ENCODE data around the gene SETD2.
A peak's percentile ranks its signal among the peaks of the same experiment; 100 is the strongest.
"Not testable (repeated sequence)": the region's sequence is repeated elsewhere in the genome, so short reads cannot be mapped to it uniquely, and the experiment has no call there.

The SETD2 gene

GRCh38 chr3:47036145-47036544, 127.8 kb downstream of the SETD2 start:
- no peak for DNase-seq (ENCODE audit: low read depth in 2 of 2)

GRCh38 chr3:47035645-47036044, 128.3 kb downstream of the SETD2 start:
- no peak for DNase-seq (ENCODE audit: low read depth in 2 of 2)

GRCh38 chr3:47034868-47035489, 128.9 kb downstream of the SETD2 start:
- DNase-seq (ENCODE audit: low read depth in 2 of 2) = no peak

- DNase-seq (ENCODE audit: low read depth in 2 of 2) = not testable (repeated sequence)
Observed at GRCh38 chr3:47031041-47031440, 132.9 kb downstream of the SETD2 start.

GRCh38 chr3:47028667-47029066, 135.2 kb downstream of the SETD2 start:
- DNase-seq (ENCODE audit: low read depth in 2 of 2) = no peak

GRCh38 chr3:47028146-47028545, 135.8 kb downstream of the SETD2 start:
- DNase-seq (ENCODE audit: low read depth in 2 of 2) = no peak

GRCh38 chr3:47026432-47026831, 137.5 kb downstream of the SETD2 start:
- DNase-seq (ENCODE audit: low read depth in 2 of 2) = not testable (repeated sequence)

- no peak for DNase-seq (ENCODE audit: low read depth in 2 of 2)
Observed at GRCh38 chr3:47024932-47025331, 139.0 kb downstream of the SETD2 start.

GRCh38 chr3:47022641-47023071, 141.3 kb downstream of the SETD2 start:
- no peak for DNase-seq (ENCODE audit: low read depth in 2 of 2)

- DNase-seq (ENCODE audit: low read depth in 2 of 2) = no peak
Observed at GRCh38 chr3:47020311-47020710, 143.6 kb downstream of the SETD2 start.

- peak in 1 of 2 donors; percentile 26 for DNase-seq (ENCODE audit: low read depth in 2 of 2)
Observed at GRCh38 chr3:47019201-47019600, 144.7 kb downstream of the SETD2 start.

- no peak for DNase-seq (ENCODE audit: low read depth in 2 of 2)
Observed at GRCh38 chr3:47018269-47018611, 145.7 kb downstream of the SETD2 start.

- DNase-seq (ENCODE audit: low read depth in 2 of 2) = no peak
Observed at GRCh38 chr3:47017504-47018268, 146.2 kb downstream of the SETD2 start.

- peak in 1 of 2 donors; percentile 26 for DNase-seq (ENCODE audit: low read depth in 2 of 2)
Observed at GRCh38 chr3:47016934-47017435, 146.9 kb downstream of the SETD2 start.

- DNase-seq (ENCODE audit: low read depth in 2 of 2) = no peak
Observed at GRCh38 chr3:47016086-47016933, 147.6 kb downstream of the SETD2 start.

- no peak for DNase-seq (ENCODE audit: low read depth in 2 of 2)
Observed at GRCh38 chr3:47015151-47015550, 148.8 kb downstream of the SETD2 start.

GRCh38 chr3:47014036-47014435, 149.9 kb downstream of the SETD2 start:
- DNase-seq (ENCODE audit: low read depth in 2 of 2) = no peak

- no peak for DNase-seq (ENCODE audit: low read depth in 2 of 2)
Observed at GRCh38 chr3:47013231-47013630, 150.7 kb downstream of the SETD2 start.

- no peak for DNase-seq (ENCODE audit: low read depth in 2 of 2)
Observed at GRCh38 chr3:47012342-47013230, 151.3 kb downstream of the SETD2 start.

GRCh38 chr3:47011371-47011770, 152.5 kb downstream of the SETD2 start:
- DNase-seq (ENCODE audit: low read depth in 2 of 2) = no peak

- no peak for DNase-seq (ENCODE audit: low read depth in 2 of 2)
Observed at GRCh38 chr3:47010910-47011309, 153.0 kb downstream of the SETD2 start.

Measured in stimulated activated CD4-positive, alpha-beta T cell treated with anti-CD3 and anti-CD28 coated beads, Interleukin-15, amount 100 ng/mL, for 48 hours (primary cell).